Activated CD8-positive, alpha-beta memory T cell treated with anti-CD3 and anti-CD28 coated beads, Interleukin-2, amount 50 U/mL, for 4 hours (primary cell): ENCODE measurements around the gene SIRPG.
"Not testable (repeated sequence)": the region's sequence is repeated elsewhere in the genome, so short reads cannot be mapped to it uniquely, and the experiment has no call there.

Experiments used
- DNase-seq: peaks from one replicate; pipeline ENCODE4 v3.0.0-alpha.2; 2020

SIRPG gene

DNA sequence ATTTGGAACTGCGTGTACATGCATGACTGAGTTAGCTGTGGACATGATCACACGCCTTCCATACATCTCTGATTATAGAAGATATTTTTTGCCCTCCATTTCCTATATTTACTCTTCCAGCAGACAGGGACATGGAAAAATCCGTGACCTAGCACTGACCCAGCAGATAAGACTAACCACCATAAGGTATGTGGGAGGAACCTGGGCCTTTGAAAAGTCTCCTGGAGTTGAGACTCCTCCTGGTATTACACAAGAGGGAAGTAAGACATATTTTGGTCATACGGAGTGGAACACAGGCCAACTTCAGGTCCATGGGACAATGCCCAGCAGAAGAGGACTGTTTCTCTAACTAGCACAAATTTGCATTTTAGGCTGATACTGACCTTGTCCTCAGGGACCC is 24.0 kb downstream of the SIRPG start:
- no peak for DNase-seq

DNA sequence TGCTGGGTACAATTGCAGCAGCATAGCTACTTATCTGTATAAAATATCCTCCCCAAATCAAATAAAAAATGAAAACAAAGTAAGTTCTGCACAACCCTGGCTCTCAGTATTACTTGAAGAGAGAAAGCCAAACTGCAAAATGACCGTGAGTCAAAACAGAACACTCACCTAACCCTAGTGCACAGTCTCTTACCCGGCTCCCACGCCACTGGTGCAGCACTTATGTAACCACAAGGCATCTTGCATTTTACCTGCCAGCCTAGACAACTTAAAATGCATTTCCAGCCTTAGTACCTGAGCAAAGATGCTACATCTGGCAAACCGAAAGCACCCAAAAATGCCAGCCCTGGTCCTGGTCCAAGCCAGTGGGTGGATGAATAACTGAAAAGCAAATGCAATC is 25.4 kb downstream of the SIRPG start:
- DNase-seq: peak; percentile 36

DNA sequence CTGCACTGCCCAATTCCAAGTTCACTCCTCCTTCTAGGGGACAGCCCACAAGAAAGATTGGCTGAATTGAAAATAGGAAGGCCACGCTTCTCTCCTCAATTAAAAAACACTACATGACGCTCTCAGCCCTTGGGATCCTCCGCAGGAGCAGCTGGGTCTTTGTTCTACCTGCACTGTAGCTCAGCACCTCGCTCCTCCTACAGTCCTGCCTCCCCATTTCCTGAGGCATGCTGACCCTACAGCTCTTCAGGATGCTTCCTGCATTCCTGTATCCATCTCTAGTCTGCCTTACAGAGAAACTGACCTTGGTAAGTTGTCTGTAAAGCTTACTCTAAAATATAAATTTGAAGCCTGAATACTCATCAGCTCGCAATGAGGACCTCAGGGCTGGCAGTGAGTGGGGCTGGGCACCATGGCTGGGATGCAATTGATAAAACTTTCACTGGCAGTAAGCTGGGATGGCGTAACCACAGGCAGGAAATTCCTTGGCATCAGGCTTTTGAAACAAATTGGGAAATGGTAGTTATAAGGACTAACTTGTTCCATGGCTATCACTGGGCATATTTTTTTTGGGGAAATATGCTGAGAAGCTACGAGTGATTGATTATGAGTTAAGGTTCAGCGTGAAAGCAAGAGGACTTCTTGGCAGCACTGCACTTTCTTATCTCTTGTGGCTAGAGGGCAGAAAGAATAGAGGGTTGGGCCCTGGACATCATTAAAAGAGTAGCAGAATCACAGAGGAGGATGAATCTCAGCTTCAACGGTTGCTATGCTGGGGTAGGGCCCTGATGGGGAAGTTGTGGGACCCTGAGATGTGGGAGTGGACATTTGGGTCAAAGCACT is 26.0 kb downstream of the SIRPG start:
- no peak for DNase-seq

DNA sequence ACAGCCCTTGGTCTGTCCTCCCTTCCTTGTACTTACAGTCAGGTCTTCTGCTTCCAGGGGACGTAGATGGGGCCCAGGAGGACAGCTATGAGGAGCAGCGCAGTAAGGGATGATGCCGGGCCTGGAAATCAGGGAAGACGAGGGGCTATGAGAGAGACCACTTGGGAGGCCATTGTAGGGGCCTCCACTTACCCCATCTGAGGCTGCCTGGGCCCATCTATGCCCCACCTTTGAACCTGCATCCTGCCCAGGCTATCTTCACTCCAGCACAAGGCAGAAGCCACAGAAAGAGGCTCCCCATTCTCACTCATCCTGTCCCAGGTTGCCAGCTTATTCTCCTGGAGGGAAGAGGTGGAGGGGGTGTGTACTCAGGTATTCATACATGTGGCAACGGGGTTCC is 27.4 kb downstream of the SIRPG start:
- no peak for DNase-seq

DNA sequence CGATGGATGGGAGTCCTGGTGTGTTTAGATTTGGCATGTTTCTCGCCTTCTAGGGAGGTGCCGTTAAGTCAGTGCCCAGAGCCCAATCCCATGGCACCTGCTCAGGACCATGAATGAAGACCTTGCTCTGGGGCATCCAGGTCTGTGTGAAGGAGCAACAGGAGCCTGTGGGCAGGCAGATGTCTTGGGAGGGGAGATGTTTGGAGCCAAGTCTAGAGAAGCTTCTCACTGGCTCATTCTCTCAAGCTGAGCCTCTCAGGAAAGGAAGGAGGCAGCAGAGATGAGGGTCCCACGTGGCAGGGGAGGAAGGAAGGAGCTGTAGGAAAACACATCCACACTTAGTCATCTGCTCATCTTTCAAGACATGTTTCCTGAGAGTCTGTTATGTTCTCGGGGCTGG is 28.3 kb downstream of the SIRPG start:
- DNase-seq: no peak

DNA sequence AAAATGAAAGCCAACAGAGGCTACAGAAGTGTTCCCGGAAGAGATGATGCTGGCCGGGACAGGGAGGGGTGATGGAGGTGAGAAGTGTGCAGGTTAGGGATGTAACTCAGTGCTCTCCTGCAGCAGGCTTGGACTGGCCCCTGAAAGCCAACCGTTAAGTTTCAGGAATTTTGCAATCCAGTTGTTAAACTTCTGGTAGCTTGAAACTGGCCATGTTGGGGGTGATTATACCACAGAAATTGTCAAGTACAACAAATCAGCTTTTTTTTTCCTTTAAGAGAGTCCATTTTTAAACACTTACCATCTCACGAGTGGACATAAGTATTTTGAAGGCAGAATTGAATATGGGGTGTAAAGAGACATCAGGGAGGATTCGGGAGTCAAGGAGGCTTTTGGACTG is 29.0 kb downstream of the SIRPG start:
- DNase-seq: no peak

DNA sequence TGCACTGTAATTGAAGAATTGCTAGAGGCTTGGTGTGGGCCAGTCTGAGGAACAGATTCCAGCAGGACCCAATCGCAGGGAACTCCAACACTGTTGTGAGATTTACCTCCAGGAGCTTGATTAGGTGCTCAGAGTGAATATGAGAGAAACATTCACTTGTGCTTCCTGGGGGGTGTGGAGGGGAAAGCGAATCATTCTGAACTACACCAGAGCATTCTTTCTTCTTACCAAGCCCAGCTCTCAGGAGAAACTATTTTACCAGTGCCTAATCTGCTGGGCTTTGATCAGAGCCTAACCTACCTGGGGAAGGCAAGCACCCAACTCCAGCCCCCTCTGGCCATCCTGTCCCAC is 30.4 kb downstream of the SIRPG start:
- no peak for DNase-seq

DNA sequence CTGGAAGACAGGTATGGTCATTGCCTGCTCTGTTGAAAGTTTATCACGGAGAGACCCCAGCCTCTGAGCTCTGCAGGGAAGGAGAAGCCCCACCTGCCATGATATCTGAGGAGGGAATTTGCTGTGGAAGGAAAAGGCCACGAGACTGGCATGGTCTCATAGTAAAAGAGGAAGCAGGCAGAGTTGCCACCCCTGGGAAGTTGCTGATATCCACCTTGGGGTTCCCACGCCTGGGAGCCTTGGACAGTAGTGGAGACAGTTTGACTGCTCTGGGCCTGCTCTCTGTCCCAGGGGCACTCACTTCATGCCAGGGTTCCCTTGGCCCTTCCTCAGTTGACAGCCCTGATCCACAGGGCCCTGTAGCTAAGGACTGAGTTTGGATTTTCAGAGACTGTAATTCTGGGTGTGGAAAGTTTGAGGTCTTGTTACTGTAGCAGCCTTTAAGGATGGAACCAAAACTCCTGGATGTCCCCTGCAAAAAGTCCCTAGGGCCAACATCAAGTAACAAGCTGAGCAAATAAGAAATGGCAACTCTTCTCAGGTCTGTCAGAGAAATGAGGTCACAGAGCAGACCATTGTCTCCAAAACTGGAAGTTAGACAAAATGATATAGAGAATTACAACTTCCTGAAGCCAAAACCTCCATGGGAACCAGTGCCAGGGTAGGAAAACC is 30.9 kb downstream of the SIRPG start:
- no peak for DNase-seq

DNA sequence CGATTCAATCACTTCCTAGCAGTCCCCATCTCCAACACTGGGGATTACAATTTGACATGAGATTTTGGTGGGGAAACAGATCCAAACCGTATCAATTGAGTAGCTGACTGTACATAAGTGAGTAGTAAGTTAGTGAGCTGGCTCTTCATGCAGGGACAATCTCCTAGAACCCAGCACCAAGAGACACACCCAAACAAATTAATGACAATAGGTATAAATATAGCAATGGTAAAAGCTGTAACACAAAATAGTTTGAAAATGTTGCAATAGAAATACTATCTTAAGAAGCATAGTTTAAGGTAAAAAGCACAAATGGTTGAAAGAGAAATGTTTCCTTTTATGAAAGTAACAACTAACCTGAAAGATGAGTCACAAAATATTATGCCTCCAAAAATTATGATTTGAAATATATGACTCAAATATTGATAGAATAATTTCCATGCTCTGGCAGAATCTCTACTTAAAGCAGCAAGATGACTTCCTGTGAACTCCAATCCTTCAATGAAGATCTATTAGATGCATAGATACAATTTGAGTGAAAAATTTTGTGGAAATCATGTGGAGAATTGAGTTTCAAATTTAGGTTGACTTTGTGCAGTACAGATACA is 32.4 kb downstream of the SIRPG start:
- DNase-seq: no peak

DNA sequence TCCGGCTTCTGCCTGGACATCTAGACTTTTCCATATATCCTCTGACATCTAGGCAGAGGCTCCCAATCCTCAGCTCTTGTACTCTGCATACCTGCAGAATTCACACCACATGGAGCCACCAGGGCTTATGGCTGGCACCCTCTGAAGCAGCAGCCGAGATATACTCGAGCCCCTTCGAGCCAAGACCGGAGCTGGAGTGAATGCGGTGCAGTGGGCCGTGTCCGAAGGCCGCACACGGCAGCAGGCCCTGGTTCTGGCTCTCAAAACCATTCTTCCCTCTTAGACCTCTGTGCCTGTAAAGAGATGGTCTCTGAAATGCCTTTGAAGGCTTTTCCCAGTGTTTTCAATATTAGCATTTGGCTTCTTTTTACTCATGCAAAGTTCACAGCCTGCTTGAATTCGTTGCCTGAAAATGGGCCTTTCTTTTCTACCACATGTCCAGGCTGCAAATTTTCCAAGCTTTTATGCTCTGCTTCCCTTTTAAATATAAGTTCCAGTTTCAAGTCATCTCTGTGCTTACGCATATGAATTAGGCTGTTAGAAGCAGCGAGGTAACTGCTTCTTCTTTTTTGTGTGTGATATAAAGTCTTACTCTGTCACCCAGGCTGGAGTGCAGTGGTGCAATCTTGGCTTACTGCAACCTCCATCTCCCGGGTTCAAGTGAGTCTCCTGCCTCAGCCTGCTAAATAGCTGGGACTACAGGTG is 33.9 kb downstream of the SIRPG start:
- no peak for DNase-seq

DNA sequence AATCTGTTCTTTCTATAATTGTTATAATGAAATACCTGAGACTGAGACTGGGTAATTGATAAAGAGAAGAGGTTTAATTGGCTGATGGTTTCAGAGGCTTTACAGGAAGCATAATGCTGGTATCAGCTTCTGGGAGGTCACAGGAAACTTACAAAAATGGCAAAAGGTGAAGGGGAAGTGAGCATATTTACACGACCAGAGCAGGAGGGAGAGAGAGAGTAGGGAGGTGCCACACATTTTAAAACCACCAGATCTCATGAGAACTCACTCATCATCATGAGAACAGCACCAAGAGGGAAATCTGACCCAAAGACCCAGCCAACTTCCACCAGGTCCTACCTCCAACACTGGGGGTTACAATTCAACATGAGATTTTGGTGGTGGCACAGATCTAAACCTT is 35.1 kb downstream of the SIRPG start:
- no peak for DNase-seq

DNA sequence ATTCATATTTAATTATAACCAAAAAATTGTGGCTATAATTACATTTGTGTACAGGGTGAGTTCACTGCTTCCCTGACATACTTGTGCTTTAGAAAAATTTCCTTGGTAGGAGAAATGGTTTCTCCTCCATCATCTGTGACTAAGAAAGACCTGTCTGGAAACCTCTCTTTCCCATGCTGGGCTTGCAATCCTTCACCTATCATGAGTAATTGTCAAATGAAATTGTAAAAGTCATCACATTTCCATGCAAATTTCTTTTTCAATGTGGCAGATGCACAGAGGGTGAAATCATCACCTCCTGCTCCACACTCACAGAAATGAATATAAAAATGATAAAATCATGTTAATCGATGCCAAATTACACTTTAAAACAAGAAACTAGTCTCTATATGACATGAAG is 36.3 kb downstream of the SIRPG start:
- no peak for DNase-seq

DNA sequence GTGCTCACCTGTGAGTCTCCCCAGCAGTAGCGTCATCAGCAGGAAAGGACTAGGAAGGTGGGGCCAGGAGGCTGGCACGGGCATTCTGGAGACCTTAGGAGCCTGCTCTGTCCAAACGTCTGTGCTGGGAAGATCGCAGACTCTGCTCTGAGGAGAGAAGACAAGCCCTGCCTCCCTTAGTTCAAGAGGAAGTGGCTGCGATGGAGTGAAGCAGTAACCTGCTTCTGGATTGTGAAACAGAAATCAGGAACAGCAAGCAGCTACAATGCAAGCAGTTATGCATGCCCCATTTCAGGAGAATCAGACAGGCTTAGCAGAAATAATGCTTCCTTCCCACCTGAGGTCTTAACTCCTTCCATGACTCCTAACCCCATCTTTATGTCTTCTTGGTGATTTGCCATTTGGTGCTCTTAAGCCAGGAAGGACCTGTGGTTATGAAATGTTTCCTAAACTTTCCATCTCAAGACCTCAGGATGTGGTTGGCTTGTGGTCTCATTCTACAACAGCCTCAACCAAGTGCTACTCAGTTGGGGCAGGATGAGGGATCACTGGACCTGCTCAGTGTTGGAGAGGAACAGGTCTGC is 37.6 kb downstream of the SIRPG start, which contains the start of gene SIRPB1:
TSS of gene SIRPB1 (minus strand) at position 149 of the 584 bp plus-strand sequence. CDS start at position 84, 65 bp downstream.
- DNase-seq: no peak

DNA sequence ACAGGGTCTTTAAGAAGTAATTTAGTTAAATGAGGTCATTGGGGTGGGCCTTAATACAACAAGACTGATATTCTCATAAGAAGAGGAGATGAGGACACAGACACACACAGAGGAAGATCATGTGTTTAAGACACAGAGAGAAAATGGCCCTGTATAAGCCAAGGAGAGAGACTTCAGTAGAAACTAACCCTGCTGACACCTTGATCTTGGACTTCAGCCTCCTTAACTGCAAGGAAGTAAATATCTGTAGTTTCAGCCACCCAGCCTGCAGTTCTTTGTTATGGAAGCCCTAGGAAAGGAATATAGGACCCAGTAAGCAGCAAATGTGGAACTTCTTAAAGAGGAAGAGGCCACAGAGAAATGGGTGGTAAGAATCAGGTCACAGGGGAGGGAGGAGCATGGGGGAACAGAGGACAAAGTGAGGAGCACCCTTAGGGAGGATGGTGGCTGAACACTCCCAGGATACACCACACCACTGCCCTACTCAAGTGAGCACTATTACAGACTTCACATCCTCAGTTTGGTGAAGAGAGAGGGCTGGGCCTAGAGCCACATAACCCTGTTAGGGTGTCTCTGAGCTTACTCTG is 38.5 kb downstream of the SIRPG start:
- DNase-seq: no peak

DNA sequence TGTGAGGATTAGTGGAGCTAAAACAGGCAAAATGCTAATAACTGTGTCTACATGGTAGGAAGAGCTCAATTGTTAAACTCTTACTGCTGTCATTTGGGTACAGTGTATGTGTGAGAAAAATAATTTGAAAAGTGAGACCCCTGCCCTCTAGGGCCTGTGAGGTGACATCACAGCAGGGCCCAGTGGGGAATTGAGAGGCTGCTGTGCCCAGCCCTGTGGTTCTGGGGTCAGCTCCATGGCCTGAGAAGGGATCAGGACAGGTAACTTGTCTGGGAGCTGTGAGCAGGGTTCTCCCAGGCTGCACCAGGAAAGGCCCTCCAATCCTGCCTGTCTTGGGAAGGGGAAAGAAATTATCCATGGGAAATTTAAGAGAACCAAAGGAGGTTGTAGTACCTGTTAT is 39.1 kb downstream of the SIRPG start:
- DNase-seq: no peak

DNA sequence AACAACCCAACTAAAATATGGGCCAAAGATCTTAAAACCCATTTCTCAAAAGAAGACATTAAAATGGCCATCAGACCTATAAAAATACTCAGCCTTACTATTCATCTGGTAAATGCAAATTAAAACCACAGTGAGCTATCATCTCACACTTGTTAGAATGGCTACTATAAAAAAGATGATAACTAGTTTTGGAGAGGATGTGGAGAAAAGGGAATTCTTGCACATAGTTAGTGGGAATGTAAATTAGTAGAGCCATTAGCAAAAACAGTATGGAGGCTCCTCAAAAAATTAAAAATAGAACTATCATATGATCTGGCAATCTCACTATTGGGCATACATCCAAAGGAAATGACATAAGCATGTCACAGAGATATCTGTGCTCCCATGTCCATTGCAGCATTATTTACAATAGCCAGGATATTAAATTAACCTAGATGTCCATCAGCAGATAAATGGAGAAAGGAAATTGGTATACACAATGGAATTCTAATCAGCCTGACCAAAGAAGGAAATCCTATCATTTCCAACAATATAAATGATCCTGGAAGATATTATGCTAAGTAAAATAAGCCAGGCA is 40.6 kb downstream of the SIRPG start:
- no peak for DNase-seq

DNA sequence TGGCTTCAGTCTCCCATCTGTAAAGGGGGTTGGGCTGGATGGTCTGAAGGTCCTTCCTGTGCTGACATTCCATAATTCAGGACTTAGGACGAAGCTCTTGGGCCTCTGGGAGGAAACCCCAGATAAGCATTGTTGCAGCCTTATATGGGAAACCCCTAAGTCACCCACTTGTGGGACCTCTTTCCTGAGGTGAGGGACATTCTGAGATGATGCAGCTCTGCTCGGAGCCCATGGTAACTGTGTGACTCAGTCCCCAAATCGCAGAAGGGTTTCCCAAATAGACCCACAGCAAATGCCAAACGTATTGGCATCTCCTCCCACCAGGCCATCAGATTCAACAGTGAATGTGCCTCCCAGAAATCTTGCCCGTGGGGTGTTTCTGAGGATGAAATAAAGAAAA is 47.2 kb downstream of the SIRPG start:
- not testable (repeated sequence) for DNase-seq

DNA sequence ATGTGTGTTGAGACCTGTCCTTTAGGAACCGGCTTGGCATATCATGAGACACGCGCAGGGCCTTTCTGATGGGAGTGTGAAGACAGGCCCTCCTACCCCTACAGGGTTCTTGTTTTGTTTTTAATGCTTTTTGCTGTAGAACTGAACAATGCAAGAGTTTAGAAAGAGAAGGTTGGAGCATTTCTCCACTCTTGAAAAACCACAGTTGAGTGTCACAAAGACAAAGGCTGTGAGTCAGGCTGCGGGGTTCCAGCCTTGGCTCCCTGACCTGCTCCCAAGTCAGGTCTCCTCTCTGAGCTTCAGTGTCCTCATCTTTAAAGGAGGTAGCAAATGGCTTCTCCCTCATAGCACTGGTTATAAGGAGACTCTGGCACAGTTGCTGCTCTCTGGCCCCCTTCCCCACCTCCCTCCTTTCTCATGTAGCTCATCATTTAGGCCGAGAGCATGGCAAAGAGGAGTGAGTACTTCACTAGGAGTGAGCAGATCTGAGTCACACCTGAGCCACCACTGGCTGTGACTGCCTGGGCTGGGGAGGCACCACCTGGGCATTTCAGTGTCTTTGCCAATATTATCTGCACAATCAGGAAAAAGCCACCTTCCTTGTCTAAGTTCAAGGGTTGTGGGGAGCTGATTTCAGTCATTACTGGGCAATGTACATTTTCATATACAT is 48.8 kb downstream of the SIRPG start:
- not testable (repeated sequence) for DNase-seq

DNA sequence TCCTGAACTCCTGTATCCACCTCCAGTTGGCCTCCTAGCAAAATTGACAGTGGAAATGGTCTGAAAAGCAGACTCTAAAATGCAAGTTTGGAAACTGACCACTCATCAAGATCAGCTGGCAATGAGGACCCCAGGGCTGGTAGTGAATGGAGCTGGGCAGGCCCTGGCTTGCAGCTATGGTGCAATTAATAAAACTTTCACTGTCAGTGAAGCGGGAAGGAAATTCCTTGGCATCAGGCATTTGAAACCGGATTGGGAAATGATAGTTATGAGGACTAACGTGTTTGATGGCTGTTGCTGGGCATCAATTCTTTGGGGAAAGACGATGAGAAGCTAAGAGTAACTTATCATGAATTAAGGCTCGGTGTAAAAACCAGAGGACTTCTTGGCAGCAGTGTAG is 56.8 kb downstream of the SIRPG start:
- DNase-seq: no peak

DNA sequence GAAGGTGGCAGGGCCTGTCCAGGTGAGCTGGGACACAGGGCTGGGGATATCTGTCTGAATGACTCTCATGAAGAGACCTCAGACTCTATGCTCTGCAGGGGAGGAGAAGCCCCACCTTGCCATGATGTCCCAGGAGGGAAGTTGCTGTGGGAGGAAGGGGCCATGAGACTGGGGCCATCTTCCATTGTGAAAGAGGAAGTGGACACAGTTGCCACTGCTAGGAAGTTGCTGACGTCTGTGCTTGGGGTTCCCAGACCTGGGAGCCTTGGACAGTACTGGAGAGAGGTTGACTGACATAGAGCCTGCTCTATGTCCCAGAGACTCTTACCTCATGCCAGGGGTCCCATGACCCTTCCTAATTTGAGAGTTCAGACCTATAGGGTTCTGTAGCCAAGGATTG is 62.2 kb downstream of the SIRPG start:
- DNase-seq: no peak

DNA sequence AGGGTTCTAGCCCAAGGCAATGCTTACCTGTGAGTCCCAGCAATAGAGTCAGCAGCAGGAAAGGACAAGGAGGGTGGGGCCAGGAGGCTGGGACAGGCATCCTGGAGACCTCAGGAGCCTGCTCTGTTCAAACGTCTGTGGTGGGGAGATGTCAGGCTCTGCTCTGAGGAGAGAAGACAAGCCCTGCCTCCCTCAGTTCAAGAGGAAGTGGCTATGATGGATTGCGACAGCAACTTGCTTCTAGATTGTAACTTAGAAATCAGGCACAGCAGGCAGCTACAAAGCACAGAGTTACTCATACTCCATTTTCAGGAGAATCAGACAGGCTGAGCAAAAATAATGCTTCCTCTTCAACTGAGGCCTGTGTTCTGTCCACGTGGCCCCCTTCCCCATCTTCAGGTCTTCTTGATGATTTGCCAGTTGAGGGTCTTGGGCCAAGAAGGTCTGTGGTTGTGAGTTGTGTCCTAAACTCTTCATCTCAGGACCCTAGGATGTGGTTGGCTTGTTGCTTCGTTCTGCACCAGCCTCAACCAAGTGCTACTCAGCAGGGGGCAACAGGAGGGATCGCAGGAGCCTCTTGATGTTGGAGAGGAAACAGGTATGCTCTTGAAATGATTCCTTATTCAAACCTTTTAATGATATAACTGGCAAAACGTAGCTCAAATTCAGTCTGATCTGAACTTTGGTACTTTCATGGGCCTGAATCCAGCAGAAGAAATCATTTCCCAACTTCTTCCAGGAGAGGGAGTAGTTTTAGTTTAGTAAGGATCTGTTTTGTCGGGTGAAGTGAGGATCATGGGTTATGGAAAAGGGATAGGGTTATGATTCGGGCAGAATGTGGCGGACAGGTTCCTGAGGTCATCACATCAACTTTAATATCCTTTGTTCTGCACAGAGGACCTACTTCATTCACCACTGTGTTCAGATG is 68.8 kb downstream of the SIRPG start:
- no peak for DNase-seq
